GM12891 (cell line): ENCODE data around the gene CBX6.

Source experiments
- DNase-seq: peaks from one replicate; pipeline ENCODE4 v3.0.0; 2011; ENCODE audit warnings: low spot score; ENCODE audit not compliant: insufficient read length
- FAIRE-seq: peaks from 2 replicates; lab custom pipeline; 2011; peaks lifted over from hg19 to GRCh38; lab: Jason Lieb, UNC
- PAX5 ChIP-seq: IDR thresholded peaks from 2 replicates; pipeline ENCODE4 v1.6.1; 2011; ENCODE audit warnings: low read length, moderate library complexity, mild to moderate bottlenecking; ENCODE audit not compliant: insufficient read depth, severe bottlenecking
- POLR2A ChIP-seq: IDR thresholded peaks from 2 replicates; pipeline ENCODE4 v1.6.1; 2011; ENCODE audit warnings: low read depth, low read length, control low read depth
- POLR2AphosphoS5 ChIP-seq: IDR thresholded peaks from 2 replicates; pipeline ENCODE4 v1.6.1; 2011; ENCODE audit warnings: low read depth, low read length, control low read depth
- POU2F2 ChIP-seq: IDR thresholded peaks from 2 replicates; pipeline ENCODE4 v1.6.1; 2011; ENCODE audit warnings: low read depth, mild to moderate bottlenecking, control low read depth, low read length, moderate library complexity
- SPI1 ChIP-seq: IDR thresholded peaks from 2 replicates; pipeline ENCODE4 v1.6.1; 2011; ENCODE audit warnings: low read depth, low read length, control low read depth
- TAF1 ChIP-seq: IDR thresholded peaks from 2 replicates; pipeline ENCODE4 v1.6.1; 2011; ENCODE audit warnings: low read depth, low read length, control low read depth

CBX6 gene

GRCh38 chr22:38832005-38832978, 39.7 kb downstream of the CBX6 start:
- no peak for TF ChIP-seq SPI1
- no peak for TF ChIP-seq POU2F2
- TF ChIP-seq PAX5 = no peak
- TF ChIP-seq TAF1 = no peak
- no peak for TF ChIP-seq POLR2AphosphoS5
- no peak for TF ChIP-seq POLR2A
- DNase-seq = no peak
- no peak for FAIRE-seq

DNA sequence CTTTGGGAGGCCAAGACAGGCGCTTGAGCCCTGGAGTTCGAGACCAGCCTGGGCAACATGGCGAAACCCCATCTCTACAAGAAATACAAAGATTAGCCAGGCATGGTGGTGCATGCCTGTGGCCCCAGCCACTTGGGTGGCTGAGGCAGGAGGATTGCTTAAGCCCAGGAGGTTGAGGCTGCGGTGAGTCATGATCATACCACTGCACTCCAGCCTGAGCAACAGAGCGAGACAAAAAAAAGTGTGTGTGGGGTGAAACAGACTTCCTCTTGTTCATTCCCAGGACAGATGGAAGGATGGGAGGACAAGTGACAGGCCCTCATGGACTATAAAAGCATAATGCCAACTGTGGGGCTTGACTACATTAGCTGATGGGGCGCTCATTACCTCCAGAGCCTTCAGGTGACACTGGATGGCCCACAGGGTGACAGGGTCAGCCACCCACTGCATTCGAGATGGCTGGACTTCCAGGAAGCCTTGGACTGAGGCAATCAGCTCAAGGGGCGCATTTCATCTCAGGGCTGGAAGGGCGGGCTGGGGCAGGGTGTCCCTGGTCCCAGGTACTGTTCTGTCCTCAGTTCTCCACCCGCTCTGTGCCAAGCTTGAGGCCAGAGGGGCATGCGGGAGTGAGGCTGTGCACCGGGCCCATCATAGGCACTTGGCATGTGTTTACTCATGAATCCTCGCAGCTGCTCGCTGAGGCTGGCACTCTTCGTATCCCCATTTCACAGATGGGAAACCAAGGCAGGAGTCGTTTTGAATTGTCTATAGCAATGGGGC, 40.7 kb downstream of the CBX6 start:
- TF ChIP-seq POLR2A (no peak), TAF1 (no peak), PAX5 (no peak), POU2F2 (no peak), SPI1 (no peak), POLR2AphosphoS5 (no peak)
- FAIRE-seq (no peak), DNase-seq (no peak)

GRCh38 chr22:38830845-38831108, 41.2 kb downstream of the CBX6 start:
- FAIRE-seq (no peak), DNase-seq (no peak)
- TF ChIP-seq POLR2A (no peak), POLR2AphosphoS5 (no peak), TAF1 (no peak), SPI1 (no peak), POU2F2 (no peak), PAX5 (no peak)

GRCh38 chr22:38830026-38830844, 41.8 kb downstream of the CBX6 start:
- no peak for FAIRE-seq
- DNase-seq = no peak
- TF ChIP-seq POLR2A (no peak), POU2F2 (no peak), PAX5 (no peak), POLR2AphosphoS5 (no peak), TAF1 (no peak), SPI1 (no peak)

DNA sequence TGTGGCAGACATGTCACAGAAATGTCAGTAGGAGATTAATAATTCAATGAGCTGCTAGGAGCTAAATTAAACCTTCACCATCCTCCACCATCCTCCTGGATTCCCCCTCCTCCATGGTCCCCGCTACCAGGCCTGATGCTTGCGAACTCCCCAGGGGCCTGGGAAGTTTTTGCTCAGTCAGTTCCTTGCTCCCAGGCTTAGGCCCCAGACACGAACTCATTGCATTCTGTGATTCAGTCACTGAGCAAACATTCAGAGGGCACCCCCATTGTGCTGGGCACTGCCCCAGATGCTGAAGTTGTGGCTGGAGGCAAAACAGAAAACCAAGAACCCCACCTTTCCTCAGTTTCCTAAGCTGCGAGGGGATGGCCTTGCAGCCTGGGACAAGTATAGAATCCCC, 42.5 kb downstream of the CBX6 start:
- no peak for DNase-seq
- TF ChIP-seq POLR2AphosphoS5 (no peak), SPI1 (no peak), TAF1 (no peak), PAX5 (no peak), POLR2A (no peak), POU2F2 (no peak)
- no peak for FAIRE-seq

- DNase-seq (no peak), FAIRE-seq (no peak)
- TF ChIP-seq SPI1 (no peak), POLR2AphosphoS5 (no peak), PAX5 (no peak), POU2F2 (no peak), POLR2A (no peak), TAF1 (no peak)
Observed at GRCh38 chr22:38828616-38829205, 43.3 kb downstream of the CBX6 start.

GRCh38 chr22:38828191-38828590, 43.8 kb downstream of the CBX6 start:
- TF ChIP-seq SPI1 = no peak
- TF ChIP-seq TAF1 = no peak
- no peak for TF ChIP-seq POU2F2
- TF ChIP-seq POLR2A = no peak
- TF ChIP-seq POLR2AphosphoS5 = no peak
- DNase-seq = no peak
- no peak for FAIRE-seq

DNA sequence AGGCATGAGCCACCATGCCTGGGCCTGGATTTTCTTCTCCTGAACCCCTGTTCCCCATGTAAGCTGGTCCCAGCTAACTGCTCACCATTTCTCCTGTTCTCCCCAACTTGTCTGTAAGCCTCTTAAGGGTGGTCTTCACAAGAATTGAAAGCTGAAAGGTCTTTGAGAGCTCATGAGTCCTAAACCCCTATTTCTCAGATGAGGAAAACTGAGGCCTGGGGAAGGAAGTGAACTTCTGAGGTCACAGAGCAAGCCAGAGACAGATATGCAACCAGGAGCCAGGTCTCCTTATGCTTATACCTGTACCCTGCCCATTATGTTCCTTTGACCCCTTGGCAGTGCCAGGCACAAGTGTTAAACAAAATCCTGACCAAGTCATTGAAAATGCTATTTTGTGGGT, 44.5 kb downstream of the CBX6 start:
- FAIRE-seq (no peak), DNase-seq (no peak)
- TF ChIP-seq POU2F2 (no peak), POLR2A (no peak), TAF1 (no peak), POLR2AphosphoS5 (no peak)
